Liver (tissue), 9 donors: Measurements from ENCODE around the gene DERA. TPM values are rescaled to one million over a fixed set of nuclear protein-coding genes. Genes with fewer than 3 reads are reported as not detected.

Experiments
- DNase-seq: peaks from one replicate; pipeline ENCODE4 v3.0.0-alpha.2; 2017; ENCODE audit warnings: low spot score
- H3K27ac ChIP-seq, 2 donors: one replicate each; pipeline ENCODE4 v1.7.0; 2013; ENCODE audit warnings: inconsistent platforms in 2 of 2, low read length in 2 of 2, control low read depth in 1 of 2, low read depth in 1 of 2, mild to moderate bottlenecking in 1 of 2
- H3K27me3 ChIP-seq, 4 donors: one replicate each; pipeline versions ENCODE4 v1.6.1 to v1.7.0; 2013; ENCODE audit warnings: low read length in 3 of 4, inconsistent platforms in 1 of 4, mild to moderate bottlenecking in 1 of 4, moderate library complexity in 1 of 4; ENCODE audit not compliant: control insufficient read depth in 4 of 4, insufficient read depth in 4 of 4
- H3K36me3 ChIP-seq, 4 donors: one replicate each; pipeline versions ENCODE4 v1.6.1 to v1.7.0; 2013; ENCODE audit warnings: low read length in 3 of 4, mild to moderate bottlenecking in 3 of 4, low read depth in 1 of 4, moderate library complexity in 1 of 4; ENCODE audit not compliant: control insufficient read depth in 4 of 4, insufficient read depth in 3 of 4
- H3K4me1 ChIP-seq, 4 donors: one replicate each; pipeline versions ENCODE4 v1.6.1 to v1.7.0; 2013; ENCODE audit warnings: low read length in 3 of 4, mild to moderate bottlenecking in 3 of 4, moderate library complexity in 1 of 4; ENCODE audit not compliant: control insufficient read depth in 4 of 4, insufficient read depth in 4 of 4
- H3K4me3 ChIP-seq, 3 donors: one replicate each; pipeline versions ENCODE4 v1.6.1 to v1.7.0; 2013; ENCODE audit warnings: low read length in 3 of 3, control low read depth in 1 of 3, low read depth in 1 of 3, mild to moderate bottlenecking in 1 of 3
- H3K9ac ChIP-seq, 2 donors: one replicate each; pipeline ENCODE4 v1.7.0; 2013; ENCODE audit warnings: low read length in 2 of 2, mild to moderate bottlenecking in 2 of 2, moderate library complexity in 2 of 2, control low read depth in 1 of 2, low read depth in 1 of 2
- H3K9me3 ChIP-seq, 4 donors: one replicate each; pipeline versions ENCODE4 v1.6.1 to v1.7.0; 2013; ENCODE audit warnings: low read length in 3 of 4; ENCODE audit not compliant: control insufficient read depth in 4 of 4
- EGR1 ChIP-seq, 2 donors: IDR thresholded peaks; 2 replicates each; pipeline ENCODE4 v1.6.1; 2016 to 2018; ENCODE audit warnings: antibody characterized with exemption in 2 of 2, low read depth in 2 of 2
- FOXA1 ChIP-seq: IDR thresholded peaks from 2 replicates; pipeline ENCODE4 v1.6.1; 2016; ENCODE audit warnings: antibody characterized with exemption
- FOXA2 ChIP-seq: IDR thresholded peaks from 2 replicates; pipeline ENCODE4 v1.6.1; 2016; ENCODE audit warnings: antibody characterized with exemption
- GABPA ChIP-seq, 2 donors: IDR thresholded peaks in 1 of 2; conservative IDR thresholded peaks in 1 of 2; 2 replicates each; pipeline ENCODE4 v1.6.1; 2016; ENCODE audit warnings: antibody characterized with exemption in 2 of 2, mild to moderate bottlenecking in 1 of 2, moderate library complexity in 1 of 2
- HNF4A ChIP-seq, 2 donors: conservative IDR thresholded peaks; 2 replicates each; pipeline ENCODE4 v1.6.1; 2016; ENCODE audit warnings: antibody characterized with exemption in 2 of 2, mild to moderate bottlenecking in 2 of 2
- HNF4G ChIP-seq: IDR thresholded peaks from 2 replicates; pipeline ENCODE4 v1.6.1; 2016; ENCODE audit warnings: antibody characterized with exemption
- JUND ChIP-seq, 2 donors: IDR thresholded peaks; 2 replicates each; pipeline ENCODE4 v1.6.1; 2016; ENCODE audit warnings: antibody characterized with exemption in 2 of 2
- NR2F2 ChIP-seq: IDR thresholded peaks from 2 replicates; pipeline ENCODE4 v1.6.1; 2016; ENCODE audit warnings: antibody characterized with exemption
- RAD21 ChIP-seq, 2 donors: IDR thresholded peaks; 2 replicates each; pipeline ENCODE4 v1.6.1; 2016; ENCODE audit warnings: antibody characterized with exemption in 2 of 2, mild to moderate bottlenecking in 2 of 2
- RXRA ChIP-seq, 2 donors: IDR thresholded peaks; 2 replicates each; pipeline ENCODE4 v1.6.1; 2017 to 2018; ENCODE audit warnings: antibody characterized with exemption in 2 of 2, mild to moderate bottlenecking in 1 of 2
- SP1 ChIP-seq: IDR thresholded peaks from 2 replicates; pipeline ENCODE4 v1.6.1; 2018; ENCODE audit warnings: antibody characterized with exemption, mild to moderate bottlenecking
- TAF1 ChIP-seq: conservative IDR thresholded peaks from 2 replicates; pipeline ENCODE4 v1.6.1; 2016; ENCODE audit warnings: antibody characterized with exemption, mild to moderate bottlenecking
- YY1 ChIP-seq: IDR thresholded peaks from 2 replicates; pipeline ENCODE4 v1.6.1; 2016; ENCODE audit warnings: antibody characterized with exemption, mild to moderate bottlenecking
- WGBS: extraction: QIAGEN DNeasy Blood & Tissue Kit; methylation state at CpG from one replicate; pipeline ENCODE4 v1.1.7; 2013; 5-methylcytosine and 5-hydroxymethylcytosine counted together
- polyA plus RNA-seq, 2 donors: library from polyadenylated mRNA; stranded (reverse) in 1 of 2; unstranded in 1 of 2; fragments of 200-250 nt in 1 of 2; fragments of >200 nt in 1 of 2; fragmentation: Nextera tagmentation in 1 of 2; extraction: Ambion mirVana in 1 of 2; gene quantifications; one replicate each; pipeline versions ENCODE4 v1.2.1 to v1.2.3, GENCODE V29; 2013 to 2015
- total RNA-seq, 2 donors: library from RNA; depleted of rRNA; stranded (reverse); fragments of >200 nt; gene quantifications; one replicate each; pipeline ENCODE4 v1.2.3, GENCODE V29; 2014
- TF ChIP-seq, protein P1 (sequence below): IDR thresholded peaks from 2 replicates; pipeline ENCODE4 v1.6.1; 2016; ENCODE audit warnings: antibody characterized with exemption
- TF ChIP-seq, protein P2 (sequence below): IDR thresholded peaks from 2 replicates; pipeline ENCODE4 v1.6.1; 2016; ENCODE audit warnings: antibody characterized with exemption
- TF ChIP-seq, protein P3 (sequence below): fragments of 150-350 bp; IDR thresholded peaks from 2 replicates; pipeline ENCODE4 v1.5.1; 2017; ENCODE audit warnings: improper control_type of control experiment, low read depth, low read length; ENCODE audit not compliant: missing input control
- TF ChIP-seq, protein P4 (sequence below): IDR thresholded peaks from 2 replicates; pipeline ENCODE4 v1.6.1; 2016; ENCODE audit warnings: antibody characterized with exemption
- TF ChIP-seq, protein P5 (sequence below): IDR thresholded peaks from 2 replicates; pipeline ENCODE4 v1.6.1; 2016; ENCODE audit warnings: antibody characterized with exemption, mild to moderate bottlenecking
- donor health status: healthy.
- donor health status: healthy.
- donor health status: healthy.
- donor health status: healthy.
- donor health status: healthy.

Gene DERA
- total and polyA plus RNA-seq, 4 donors = 32.9 to 65.2 (median 52.4) TPM

DNA sequence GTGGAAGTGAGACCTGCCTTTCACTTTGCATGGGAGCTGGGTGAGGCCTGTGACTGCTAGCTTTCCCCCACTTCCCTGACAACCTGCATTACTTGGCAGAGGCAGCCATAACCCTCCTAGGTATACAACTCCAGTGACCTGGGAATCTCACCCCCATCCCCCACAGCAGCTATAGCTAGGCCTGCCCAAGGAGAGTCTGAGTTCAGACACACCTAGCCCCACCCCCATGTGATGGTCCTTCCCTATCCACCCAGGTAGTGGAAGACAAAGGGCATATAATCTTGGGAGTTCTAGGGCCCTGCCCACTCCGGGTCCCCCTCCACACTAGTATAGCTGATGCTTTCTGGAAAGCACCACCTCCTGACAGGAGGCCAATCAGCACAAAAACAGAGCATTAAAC lies 35.3 kb upstream of the DERA start:
- Histone ChIP-seq H3K27ac (no peak overlapping the region), H3K9ac (no peak overlapping the region), H3K36me3 (peaks cover 0 to 3% (median 0%) of the 10 kb centered on the region in 4 donors), H3K27me3 (no peaks in the 10 kb centered on the region), H3K4me3 (no peak overlapping the region), H3K9me3 (no peaks in the 10 kb centered on the region), H3K4me1 (peaks cover 0 to 18% (median 8%) of the 10 kb centered on the region in 4 donors)
- TF ChIP-seq, protein P1, sequence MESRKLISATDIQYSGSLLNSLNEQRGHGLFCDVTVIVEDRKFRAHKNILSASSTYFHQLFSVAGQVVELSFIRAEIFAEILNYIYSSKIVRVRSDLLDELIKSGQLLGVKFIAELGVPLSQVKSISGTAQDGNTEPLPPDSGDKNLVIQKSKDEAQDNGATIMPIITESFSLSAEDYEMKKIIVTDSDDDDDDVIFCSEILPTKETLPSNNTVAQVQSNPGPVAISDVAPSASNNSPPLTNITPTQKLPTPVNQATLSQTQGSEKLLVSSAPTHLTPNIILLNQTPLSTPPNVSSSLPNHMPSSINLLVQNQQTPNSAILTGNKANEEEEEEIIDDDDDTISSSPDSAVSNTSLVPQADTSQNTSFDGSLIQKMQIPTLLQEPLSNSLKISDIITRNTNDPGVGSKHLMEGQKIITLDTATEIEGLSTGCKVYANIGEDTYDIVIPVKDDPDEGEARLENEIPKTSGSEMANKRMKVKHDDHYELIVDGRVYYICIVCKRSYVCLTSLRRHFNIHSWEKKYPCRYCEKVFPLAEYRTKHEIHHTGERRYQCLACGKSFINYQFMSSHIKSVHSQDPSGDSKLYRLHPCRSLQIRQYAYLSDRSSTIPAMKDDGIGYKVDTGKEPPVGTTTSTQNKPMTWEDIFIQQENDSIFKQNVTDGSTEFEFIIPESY = no peak
- TF ChIP-seq JUND (IDR thresholded peaks at IDR 0.05) (no peak), TAF1 (no peak), HNF4A (conservative IDR thresholded peaks at IDR 0.05) (no peak), YY1 (no peak), FOXA1 (no peak), RXRA (IDR thresholded peaks at IDR 0.05) (no peak), EGR1 (IDR thresholded peaks at IDR 0.05; ENCODE audit: low read depth in 2 of 2) (no peak), RAD21 (IDR thresholded peaks at IDR 0.05) (no peak), GABPA (IDR thresholded peaks at IDR 0.05 in 1 of 2, conservative IDR thresholded peaks at IDR 0.05 in 1 of 2) (no peak), NR2F2 (no peak), SP1 (no peak), FOXA2 (no peak), HNF4G (no peak)
- TF ChIP-seq, protein P2, sequence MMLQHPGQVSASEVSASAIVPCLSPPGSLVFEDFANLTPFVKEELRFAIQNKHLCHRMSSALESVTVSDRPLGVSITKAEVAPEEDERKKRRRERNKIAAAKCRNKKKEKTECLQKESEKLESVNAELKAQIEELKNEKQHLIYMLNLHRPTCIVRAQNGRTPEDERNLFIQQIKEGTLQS = no peak
- TF ChIP-seq, protein P3, sequence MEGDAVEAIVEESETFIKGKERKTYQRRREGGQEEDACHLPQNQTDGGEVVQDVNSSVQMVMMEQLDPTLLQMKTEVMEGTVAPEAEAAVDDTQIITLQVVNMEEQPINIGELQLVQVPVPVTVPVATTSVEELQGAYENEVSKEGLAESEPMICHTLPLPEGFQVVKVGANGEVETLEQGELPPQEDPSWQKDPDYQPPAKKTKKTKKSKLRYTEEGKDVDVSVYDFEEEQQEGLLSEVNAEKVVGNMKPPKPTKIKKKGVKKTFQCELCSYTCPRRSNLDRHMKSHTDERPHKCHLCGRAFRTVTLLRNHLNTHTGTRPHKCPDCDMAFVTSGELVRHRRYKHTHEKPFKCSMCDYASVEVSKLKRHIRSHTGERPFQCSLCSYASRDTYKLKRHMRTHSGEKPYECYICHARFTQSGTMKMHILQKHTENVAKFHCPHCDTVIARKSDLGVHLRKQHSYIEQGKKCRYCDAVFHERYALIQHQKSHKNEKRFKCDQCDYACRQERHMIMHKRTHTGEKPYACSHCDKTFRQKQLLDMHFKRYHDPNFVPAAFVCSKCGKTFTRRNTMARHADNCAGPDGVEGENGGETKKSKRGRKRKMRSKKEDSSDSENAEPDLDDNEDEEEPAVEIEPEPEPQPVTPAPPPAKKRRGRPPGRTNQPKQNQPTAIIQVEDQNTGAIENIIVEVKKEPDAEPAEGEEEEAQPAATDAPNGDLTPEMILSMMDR = no peak
- TF ChIP-seq, protein P4, sequence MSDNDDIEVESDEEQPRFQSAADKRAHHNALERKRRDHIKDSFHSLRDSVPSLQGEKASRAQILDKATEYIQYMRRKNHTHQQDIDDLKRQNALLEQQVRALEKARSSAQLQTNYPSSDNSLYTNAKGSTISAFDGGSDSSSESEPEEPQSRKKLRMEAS = no peak
- TF ChIP-seq, protein P5, sequence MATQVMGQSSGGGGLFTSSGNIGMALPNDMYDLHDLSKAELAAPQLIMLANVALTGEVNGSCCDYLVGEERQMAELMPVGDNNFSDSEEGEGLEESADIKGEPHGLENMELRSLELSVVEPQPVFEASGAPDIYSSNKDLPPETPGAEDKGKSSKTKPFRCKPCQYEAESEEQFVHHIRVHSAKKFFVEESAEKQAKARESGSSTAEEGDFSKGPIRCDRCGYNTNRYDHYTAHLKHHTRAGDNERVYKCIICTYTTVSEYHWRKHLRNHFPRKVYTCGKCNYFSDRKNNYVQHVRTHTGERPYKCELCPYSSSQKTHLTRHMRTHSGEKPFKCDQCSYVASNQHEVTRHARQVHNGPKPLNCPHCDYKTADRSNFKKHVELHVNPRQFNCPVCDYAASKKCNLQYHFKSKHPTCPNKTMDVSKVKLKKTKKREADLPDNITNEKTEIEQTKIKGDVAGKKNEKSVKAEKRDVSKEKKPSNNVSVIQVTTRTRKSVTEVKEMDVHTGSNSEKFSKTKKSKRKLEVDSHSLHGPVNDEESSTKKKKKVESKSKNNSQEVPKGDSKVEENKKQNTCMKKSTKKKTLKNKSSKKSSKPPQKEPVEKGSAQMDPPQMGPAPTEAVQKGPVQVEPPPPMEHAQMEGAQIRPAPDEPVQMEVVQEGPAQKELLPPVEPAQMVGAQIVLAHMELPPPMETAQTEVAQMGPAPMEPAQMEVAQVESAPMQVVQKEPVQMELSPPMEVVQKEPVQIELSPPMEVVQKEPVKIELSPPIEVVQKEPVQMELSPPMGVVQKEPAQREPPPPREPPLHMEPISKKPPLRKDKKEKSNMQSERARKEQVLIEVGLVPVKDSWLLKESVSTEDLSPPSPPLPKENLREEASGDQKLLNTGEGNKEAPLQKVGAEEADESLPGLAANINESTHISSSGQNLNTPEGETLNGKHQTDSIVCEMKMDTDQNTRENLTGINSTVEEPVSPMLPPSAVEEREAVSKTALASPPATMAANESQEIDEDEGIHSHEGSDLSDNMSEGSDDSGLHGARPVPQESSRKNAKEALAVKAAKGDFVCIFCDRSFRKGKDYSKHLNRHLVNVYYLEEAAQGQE = no peak
- DNase-seq = no peak
- 91% methylated on average over 1 of the region's 1 CpG for WGBS
